Nephron (organoid): ENCODE measurements around the gene WNT7A.

Source experiments
- H3K27ac Mint-ChIP-seq, 3 experiments: 2 replicates each; pipeline ENCODE4 v1.8.0; 2020; ENCODE audit warnings: mixed read lengths in 3 of 3, mild to moderate bottlenecking in 2 of 3, moderate library complexity in 1 of 3
- H3K27me3 Mint-ChIP-seq: 2 replicates; pipeline ENCODE4 v1.8.0; 2021; ENCODE audit warnings: low read depth, mild to moderate bottlenecking, moderate library complexity, mixed read lengths
- H3K36me3 Mint-ChIP-seq: 2 replicates; pipeline ENCODE4 v1.8.0; 2020; ENCODE audit warnings: low read depth, mixed read lengths
- H3K4me1 Mint-ChIP-seq: 2 replicates; pipeline ENCODE4 v1.8.0; 2020; ENCODE audit warnings: mixed read lengths
- H3K4me3 Mint-ChIP-seq, 3 experiments: 2 replicates each; pipeline ENCODE4 v1.8.0; 2020; ENCODE audit warnings: mild to moderate bottlenecking in 3 of 3, mixed read lengths in 3 of 3, moderate library complexity in 2 of 3
- H3K9me3 Mint-ChIP-seq: 2 replicates; pipeline ENCODE4 v1.8.0; 2020; ENCODE audit warnings: mixed read lengths
- TF ChIP-seq, protein P1 (sequence below), 3 experiments: fragments of 200-600 bp; sonication (generic); IDR thresholded peaks; one replicate each; pipeline ENCODE4 v1.5.0; 2021; ENCODE audit warnings: antibody characterized with exemption in 3 of 3; ENCODE audit not compliant: unreplicated experiment in 3 of 3

Gene WNT7A

DNA sequence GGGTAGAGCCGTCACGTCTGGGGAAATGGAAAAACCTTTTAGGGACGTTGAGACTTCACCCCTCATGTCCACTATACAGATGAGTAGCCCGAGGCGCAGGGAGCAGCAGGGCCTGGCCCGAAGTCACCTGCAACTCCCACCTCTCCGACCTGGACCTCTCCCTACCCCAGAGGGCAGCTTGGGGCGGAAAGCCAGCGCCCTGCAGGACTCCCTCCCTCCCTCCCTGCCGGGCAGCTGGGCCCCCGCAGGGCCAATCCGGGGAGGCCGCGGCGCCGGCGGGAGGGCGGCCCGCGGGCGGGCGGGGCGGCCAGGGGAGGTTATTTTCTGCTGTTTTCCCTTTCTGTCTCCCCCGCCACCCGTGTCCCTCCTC, 2.0 kb downstream of the WNT7A start:
- Mint-ChIP-seq H3K4me1 (no peaks in the 10 kb centered on the region), H3K9me3 (no peaks in the 10 kb centered on the region), H3K27ac (no peak overlapping the region), H3K27me3 (peaks cover 94% of the 10 kb centered on the region), H3K4me3 (peak overlapping the region; percentile 48 to 68 (median 66)), H3K36me3 (no peaks in the 10 kb centered on the region)
- TF ChIP-seq, protein P1, sequence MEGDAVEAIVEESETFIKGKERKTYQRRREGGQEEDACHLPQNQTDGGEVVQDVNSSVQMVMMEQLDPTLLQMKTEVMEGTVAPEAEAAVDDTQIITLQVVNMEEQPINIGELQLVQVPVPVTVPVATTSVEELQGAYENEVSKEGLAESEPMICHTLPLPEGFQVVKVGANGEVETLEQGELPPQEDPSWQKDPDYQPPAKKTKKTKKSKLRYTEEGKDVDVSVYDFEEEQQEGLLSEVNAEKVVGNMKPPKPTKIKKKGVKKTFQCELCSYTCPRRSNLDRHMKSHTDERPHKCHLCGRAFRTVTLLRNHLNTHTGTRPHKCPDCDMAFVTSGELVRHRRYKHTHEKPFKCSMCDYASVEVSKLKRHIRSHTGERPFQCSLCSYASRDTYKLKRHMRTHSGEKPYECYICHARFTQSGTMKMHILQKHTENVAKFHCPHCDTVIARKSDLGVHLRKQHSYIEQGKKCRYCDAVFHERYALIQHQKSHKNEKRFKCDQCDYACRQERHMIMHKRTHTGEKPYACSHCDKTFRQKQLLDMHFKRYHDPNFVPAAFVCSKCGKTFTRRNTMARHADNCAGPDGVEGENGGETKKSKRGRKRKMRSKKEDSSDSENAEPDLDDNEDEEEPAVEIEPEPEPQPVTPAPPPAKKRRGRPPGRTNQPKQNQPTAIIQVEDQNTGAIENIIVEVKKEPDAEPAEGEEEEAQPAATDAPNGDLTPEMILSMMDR (IDR thresholded peaks at IDR 0.05; ENCODE audit: unreplicated experiment in 3 of 3): no peak

DNA sequence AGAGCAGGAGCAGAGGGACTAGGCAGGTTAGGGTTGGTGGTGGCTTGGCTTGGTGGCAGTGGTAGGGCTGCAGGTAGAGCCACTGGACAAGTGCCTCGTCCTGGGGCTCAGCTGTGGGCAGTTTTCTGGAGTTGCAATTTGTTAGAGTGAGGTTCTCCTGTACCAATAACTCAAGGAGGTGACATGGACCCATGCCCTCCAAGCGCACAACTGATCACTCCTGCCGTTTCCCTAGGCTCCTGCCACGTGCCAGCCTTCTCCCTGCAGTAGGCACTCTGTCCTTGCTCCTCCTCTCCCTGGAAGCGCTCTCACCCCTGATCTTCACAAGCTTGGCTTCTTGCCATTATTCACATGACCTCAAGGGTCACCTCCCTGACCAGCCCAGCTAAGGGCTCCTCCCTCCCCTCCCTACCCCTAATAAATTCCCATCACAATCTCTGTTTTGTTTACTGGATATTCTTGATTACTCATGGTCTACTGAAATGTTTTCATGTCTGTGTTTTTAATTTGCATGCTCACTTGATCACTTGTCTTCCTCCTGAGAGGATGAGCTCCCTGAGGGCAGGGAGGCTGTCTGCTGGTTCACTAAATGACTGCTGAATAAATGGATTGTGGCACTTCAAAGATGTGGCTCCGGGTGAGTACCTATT, 3.3 kb downstream of the WNT7A start:
- Mint-ChIP-seq H3K27ac (no peak overlapping the region), H3K9me3 (peaks cover 4% of the 10 kb centered on the region), H3K4me1 (no peaks in the 10 kb centered on the region), H3K27me3 (peaks cover 94% of the 10 kb centered on the region), H3K4me3 (no peak overlapping the region), H3K36me3 (no peaks in the 10 kb centered on the region)
- TF ChIP-seq, protein P1 (IDR thresholded peaks at IDR 0.05; ENCODE audit: unreplicated experiment in 3 of 3): no peak

DNA sequence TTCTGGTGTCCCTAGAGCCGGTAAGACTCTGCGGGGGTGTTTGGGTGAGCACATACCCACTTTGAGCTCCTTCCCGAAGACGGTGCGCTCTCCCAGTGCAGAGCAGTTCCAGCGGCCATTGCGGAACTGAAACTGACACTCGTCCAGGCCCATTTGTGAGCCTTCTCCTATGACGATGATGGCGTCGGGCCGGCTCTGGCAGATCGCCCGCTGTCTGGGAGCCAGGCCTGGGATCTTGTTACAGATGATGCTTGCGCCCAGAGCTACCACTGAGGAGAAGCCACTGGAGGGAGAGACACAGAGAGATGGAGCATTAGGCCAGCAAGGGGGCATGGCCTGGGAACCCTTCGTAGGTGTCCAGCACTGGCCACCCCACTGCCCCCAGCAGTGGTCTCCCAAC, 5.0 kb downstream of the WNT7A start:
- peaks cover 87% of the 10 kb centered on the region for H3K27me3 Mint-ChIP-seq
- H3K27ac Mint-ChIP-seq: no peak overlapping the region
- no peaks in the 10 kb centered on the region for H3K4me1 Mint-ChIP-seq
- no peak overlapping the region for H3K4me3 Mint-ChIP-seq
- H3K36me3 Mint-ChIP-seq: no peaks in the 10 kb centered on the region
- TF ChIP-seq, protein P1 (IDR thresholded peaks at IDR 0.05; ENCODE audit: unreplicated experiment in 3 of 3): no peak
- H3K9me3 Mint-ChIP-seq: peaks cover 6% of the 10 kb centered on the region

DNA sequence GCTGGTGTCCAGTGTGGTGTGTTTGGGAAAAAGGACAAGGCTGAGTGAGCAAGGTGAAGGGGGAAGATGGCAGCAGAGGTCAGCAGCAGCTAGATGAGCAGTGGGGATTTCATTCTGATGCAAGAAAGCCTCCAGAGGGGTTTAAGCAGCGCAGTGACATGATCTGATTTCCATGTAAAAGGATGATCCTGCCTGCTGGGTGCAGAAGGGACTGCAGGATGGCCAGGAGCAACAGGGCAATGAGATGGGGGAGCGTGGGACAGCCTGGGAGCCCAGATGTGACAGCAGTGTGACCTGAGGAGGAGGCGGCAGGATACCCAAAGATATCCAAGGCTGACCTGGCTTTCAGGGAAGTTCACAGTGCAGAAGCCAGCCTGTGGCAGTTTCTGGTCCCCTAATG, 6.1 kb downstream of the WNT7A start:
- TF ChIP-seq, protein P1 (IDR thresholded peaks at IDR 0.05; ENCODE audit: unreplicated experiment in 3 of 3): no peak
- Mint-ChIP-seq H3K27ac (no peak overlapping the region), H3K4me1 (no peaks in the 10 kb centered on the region)

DNA sequence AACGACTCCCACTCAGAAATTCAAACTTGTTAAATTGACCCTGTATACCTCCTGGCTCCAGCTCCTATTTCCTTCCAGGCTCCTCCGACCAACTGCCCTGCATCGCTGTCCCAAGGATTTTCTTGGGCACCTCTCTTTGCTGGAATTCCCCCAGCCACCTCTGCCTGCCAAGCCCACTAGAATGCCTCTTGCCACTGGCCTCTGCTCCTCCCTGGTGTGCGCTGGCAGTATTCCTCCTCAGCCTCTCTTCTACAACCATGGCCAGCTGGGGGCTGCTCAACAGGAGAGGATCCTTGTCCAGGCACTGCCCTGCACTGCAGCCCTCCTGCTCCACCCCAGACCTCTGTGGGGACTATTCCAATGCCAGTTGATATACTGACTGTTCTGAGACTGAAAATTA, 7.4 kb downstream of the WNT7A start:
- Mint-ChIP-seq H3K4me1 (no peaks in the 10 kb centered on the region), H3K36me3 (no peaks in the 10 kb centered on the region), H3K27me3 (peaks cover 84% of the 10 kb centered on the region), H3K9me3 (peaks cover 6% of the 10 kb centered on the region), H3K4me3 (no peak overlapping the region), H3K27ac (no peak overlapping the region)
- TF ChIP-seq, protein P1 (IDR thresholded peaks at IDR 0.05; ENCODE audit: unreplicated experiment in 3 of 3): no peak

More for the DNA sequence above, 6.1 kb downstream of the WNT7A start:
- Mint-ChIP-seq H3K36me3 (no peaks in the 10 kb centered on the region), H3K9me3 (peaks cover 6% of the 10 kb centered on the region), H3K27me3 (peaks cover 86% of the 10 kb centered on the region), H3K4me3 (no peak overlapping the region)

DNA sequence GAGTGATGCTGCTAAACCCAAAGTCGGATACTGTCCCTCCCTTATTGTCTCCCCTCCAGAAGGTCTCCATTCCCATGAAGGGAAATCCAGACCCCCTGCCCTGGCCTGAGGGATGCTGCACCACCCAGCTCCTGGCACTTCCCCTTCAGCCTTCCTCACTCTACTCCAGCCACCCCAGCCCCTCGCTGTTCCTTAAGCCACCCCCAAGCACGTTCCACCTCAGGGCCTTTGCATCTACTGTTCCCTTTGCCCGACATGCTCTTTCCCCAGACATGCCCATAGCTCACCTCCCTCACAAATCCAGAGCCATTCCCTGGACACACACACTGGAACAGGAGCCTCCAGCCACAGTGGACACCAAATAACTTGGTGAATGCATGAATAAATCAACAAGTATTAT, 8.1 kb downstream of the WNT7A start:
- no peaks in the 10 kb centered on the region for H3K4me1 Mint-ChIP-seq
- H3K4me3 Mint-ChIP-seq: no peak overlapping the region
- H3K27me3 Mint-ChIP-seq: peaks cover 84% of the 10 kb centered on the region
- H3K27ac Mint-ChIP-seq: no peak overlapping the region
- TF ChIP-seq, protein P1 (IDR thresholded peaks at IDR 0.05; ENCODE audit: unreplicated experiment in 3 of 3): no peak
- peaks cover 6% of the 10 kb centered on the region for H3K9me3 Mint-ChIP-seq
- no peaks in the 10 kb centered on the region for H3K36me3 Mint-ChIP-seq
